Gastroesophageal sphincter (tissue), 4 donors: ENCODE results near the gene FMO2. TPM values are rescaled to one million over a fixed set of nuclear protein-coding genes. Genes with fewer than 3 reads are reported as not detected.

Experiments used
- ATAC-seq: fragments of 150-250 bp; one replicate; pipeline ENCODE4 v1.9.1; 2016; ENCODE audit warnings: mild to moderate bottlenecking, moderate library complexity
- H3K27ac ChIP-seq, 4 donors: fragments of 200-600 bp; sonication (generic) in 3 of 4; 1 replicate in 3 of 4; 2 replicates in 1 of 4; pipeline ENCODE4 v1.5.1; 2016 to 2019
- H3K27me3 ChIP-seq: fragments of 200-600 bp; sonication (generic); one replicate; pipeline ENCODE4 v1.5.1; 2019
- H3K36me3 ChIP-seq, 2 donors: fragments of 200-600 bp; sonication (generic); one replicate each; pipeline ENCODE4 v1.5.1; 2019; ENCODE audit warnings: control low read depth in 1 of 2
- H3K4me1 ChIP-seq, 3 donors: fragments of 200-600 bp; sonication (generic); 1 replicate in 2 of 3; 2 replicates in 1 of 3; pipeline ENCODE4 v1.5.1; 2016 to 2019; ENCODE audit warnings: control low read depth in 2 of 3
- H3K4me3 ChIP-seq, 2 donors: fragments of 200-600 bp; sonication (generic); one replicate each; pipeline ENCODE4 v1.5.1; 2019; ENCODE audit warnings: mild to moderate bottlenecking in 1 of 2, moderate library complexity in 1 of 2
- H3K9me3 ChIP-seq, 3 donors: fragments of 200-600 bp; sonication (generic); one replicate each; pipeline ENCODE4 v1.5.1; 2017 to 2019; ENCODE audit warnings: control low read depth in 2 of 3
- EP300 ChIP-seq: sonication (generic); formaldehyde crosslinking; IDR thresholded peaks from one replicate; pipeline ENCODE4 v1.6.1; 2017; ENCODE audit warnings: antibody characterized with exemption, mild to moderate bottlenecking
- POLR2A ChIP-seq, 2 donors: fragments of 450-650 bp; IDR thresholded peaks; one replicate each; pipeline ENCODE4 v1.6.1; 2017; ENCODE audit warnings: antibody characterized with exemption in 2 of 2, mild to moderate bottlenecking in 2 of 2, moderate library complexity in 1 of 2
- POLR2AphosphoS5 ChIP-seq: sonication (generic); formaldehyde crosslinking; IDR thresholded peaks from one replicate; pipeline ENCODE4 v1.6.1; 2017; ENCODE audit warnings: antibody characterized with exemption
- WGBS, 2 donors: methylation state at CpG; one replicate each; pipeline ENCODE4 v1.1.5; 2018; ENCODE audit warnings: low coverage in 1 of 2; 5-methylcytosine and 5-hydroxymethylcytosine counted together
- small RNA-seq, 4 donors: library from RNA; depleted of rRNA; stranded (forward); fragments of <200 nt; gene quantifications; one replicate each; pipeline ENCODE3, GENCODE V24; 2016
- total RNA-seq, 4 donors: library from RNA; depleted of rRNA; stranded (reverse); fragments of >200 nt; gene quantifications; one replicate each; pipeline ENCODE4 v1.1.0, GENCODE V29; 2016
- TF ChIP-seq, protein P1 (sequence below), 4 experiments: fragments of 200-600 bp in 2 of 4; fragments of 450-650 bp in 2 of 4; sonication (generic) in 1 of 4; IDR thresholded peaks; one replicate each; pipeline ENCODE4 v1.5.1; 2017 to 2019; ENCODE audit warnings: antibody characterized with exemption in 4 of 4, mild to moderate bottlenecking in 2 of 4, moderate library complexity in 2 of 4

Gene FMO2
- total RNA-seq, 4 donors from 2014 or later: 33.9 to 74.1 (median 35.9) TPM

DNA sequence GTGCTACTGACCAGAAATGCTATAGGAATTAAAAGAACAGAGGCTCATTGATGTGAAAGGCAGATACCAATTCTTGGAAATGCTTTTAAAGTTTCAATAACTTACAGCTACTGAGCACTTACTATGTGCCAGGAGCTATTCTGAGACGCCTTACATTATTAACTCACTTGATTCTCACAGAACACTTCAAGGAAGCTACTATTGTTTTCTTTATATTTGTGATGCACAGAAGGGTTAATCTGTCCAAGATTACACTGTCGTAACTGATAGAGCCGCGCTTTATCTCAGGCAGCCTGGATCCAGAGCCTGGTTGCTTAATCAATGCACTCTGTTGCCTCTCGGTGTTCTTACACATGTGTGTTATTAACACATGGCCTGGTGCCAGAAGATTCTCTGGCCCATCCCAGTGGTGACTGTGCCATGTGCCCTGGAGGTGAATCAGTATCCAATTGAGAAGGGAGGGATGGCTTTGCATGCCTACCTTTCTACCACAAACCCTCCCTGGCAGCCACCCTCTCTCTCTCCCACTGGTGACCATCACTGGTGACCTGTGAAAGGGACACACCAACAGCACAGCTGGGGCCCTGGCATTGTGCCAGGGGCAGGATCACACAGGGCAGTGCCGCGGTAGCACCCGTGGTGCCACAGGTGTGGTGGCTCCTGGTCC lies 72.0 kb downstream of the FMO2 start:
- WGBS, 2 donors: 40 to 63% methylated on average over 5 of the region's 8 CpGs
- no peaks in the 10 kb centered on the region for H3K36me3 ChIP-seq
- no peaks in the 10 kb centered on the region for H3K9me3 ChIP-seq
- peak overlapping the region in 1 of 4 donors; percentile 17 for H3K27ac ChIP-seq
- peaks cover 33% of the 10 kb centered on the region for H3K27me3 ChIP-seq
- TF ChIP-seq POLR2A (IDR thresholded peaks at IDR 0.05): no peak
- no peak for TF ChIP-seq POLR2AphosphoS5
- TF ChIP-seq, protein P1, sequence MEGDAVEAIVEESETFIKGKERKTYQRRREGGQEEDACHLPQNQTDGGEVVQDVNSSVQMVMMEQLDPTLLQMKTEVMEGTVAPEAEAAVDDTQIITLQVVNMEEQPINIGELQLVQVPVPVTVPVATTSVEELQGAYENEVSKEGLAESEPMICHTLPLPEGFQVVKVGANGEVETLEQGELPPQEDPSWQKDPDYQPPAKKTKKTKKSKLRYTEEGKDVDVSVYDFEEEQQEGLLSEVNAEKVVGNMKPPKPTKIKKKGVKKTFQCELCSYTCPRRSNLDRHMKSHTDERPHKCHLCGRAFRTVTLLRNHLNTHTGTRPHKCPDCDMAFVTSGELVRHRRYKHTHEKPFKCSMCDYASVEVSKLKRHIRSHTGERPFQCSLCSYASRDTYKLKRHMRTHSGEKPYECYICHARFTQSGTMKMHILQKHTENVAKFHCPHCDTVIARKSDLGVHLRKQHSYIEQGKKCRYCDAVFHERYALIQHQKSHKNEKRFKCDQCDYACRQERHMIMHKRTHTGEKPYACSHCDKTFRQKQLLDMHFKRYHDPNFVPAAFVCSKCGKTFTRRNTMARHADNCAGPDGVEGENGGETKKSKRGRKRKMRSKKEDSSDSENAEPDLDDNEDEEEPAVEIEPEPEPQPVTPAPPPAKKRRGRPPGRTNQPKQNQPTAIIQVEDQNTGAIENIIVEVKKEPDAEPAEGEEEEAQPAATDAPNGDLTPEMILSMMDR (IDR thresholded peaks at IDR 0.05): no peak
- no peak for TF ChIP-seq EP300
- peaks cover 0 to 7% (median 0%) of the 10 kb centered on the region in 3 donors for H3K4me1 ChIP-seq
- ATAC-seq: peak; percentile 67
- no peak overlapping the region for H3K4me3 ChIP-seq

DNA sequence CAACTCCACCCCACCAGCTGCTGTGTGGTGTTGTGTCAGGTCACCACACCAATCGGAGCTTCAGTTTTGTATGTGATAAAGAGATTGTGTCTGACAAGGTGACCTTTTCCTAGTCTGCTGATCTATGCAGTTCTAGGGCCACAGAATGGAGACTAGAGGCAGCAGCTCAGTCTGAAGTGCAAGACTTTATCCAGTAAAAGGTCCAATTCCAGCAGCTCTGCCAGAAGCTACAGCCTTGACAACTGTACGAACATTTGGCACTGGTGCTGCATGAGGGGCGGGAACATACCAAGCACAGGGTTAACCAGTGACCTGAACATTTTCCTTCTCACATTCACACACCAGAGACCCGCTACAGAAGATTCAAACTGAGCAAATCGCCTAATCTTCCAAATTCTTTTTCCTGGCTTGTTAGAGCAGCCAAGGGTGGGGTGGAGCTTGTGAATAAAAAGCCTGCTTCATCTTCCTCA lies 72.5 kb downstream of the FMO2 start:
- TF ChIP-seq POLR2A (IDR thresholded peaks at IDR 0.05) (no peak), POLR2AphosphoS5 (no peak), EP300 (no peak)
- TF ChIP-seq, protein P1 (IDR thresholded peaks at IDR 0.05): no peak
- no peaks in the 10 kb centered on the region for H3K9me3 ChIP-seq
- peak overlapping the region in 1 of 4 donors; percentile 17 for H3K27ac ChIP-seq
- no peaks in the 10 kb centered on the region for H3K36me3 ChIP-seq
- H3K27me3 ChIP-seq: peaks cover 27% of the 10 kb centered on the region
- ATAC-seq: no peak
- H3K4me3 ChIP-seq: no peak overlapping the region
- WGBS, 2 donors: 8 to 41% methylated on average over 2 of the region's 5 CpGs
- H3K4me1 ChIP-seq: peaks cover 0 to 6% (median 0%) of the 10 kb centered on the region in 3 donors

DNA sequence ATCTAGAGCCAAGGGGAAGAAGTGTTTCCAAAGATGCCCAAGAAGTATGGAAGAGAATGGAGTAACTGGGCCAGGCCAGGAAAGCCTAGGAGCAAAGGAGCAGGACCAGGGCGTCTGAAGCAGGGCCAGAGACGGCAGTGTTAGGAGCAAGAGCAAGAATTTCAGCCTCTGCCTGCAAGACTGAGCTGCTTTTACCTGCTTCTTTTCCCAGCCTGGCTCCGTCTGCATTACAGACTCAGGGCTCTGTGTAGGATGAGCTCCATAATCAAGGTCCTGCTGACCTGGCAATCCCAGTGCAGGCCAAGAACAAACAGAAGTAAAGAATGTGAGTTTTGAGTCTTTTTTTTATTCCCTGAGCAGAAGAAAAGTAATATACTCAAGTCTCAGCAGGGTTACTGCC lies 73.3 kb downstream of the FMO2 start:
- no peak overlapping the region for H3K27ac ChIP-seq
- no peak overlapping the region for H3K4me3 ChIP-seq
- peak; percentile 13 for ATAC-seq

DNA sequence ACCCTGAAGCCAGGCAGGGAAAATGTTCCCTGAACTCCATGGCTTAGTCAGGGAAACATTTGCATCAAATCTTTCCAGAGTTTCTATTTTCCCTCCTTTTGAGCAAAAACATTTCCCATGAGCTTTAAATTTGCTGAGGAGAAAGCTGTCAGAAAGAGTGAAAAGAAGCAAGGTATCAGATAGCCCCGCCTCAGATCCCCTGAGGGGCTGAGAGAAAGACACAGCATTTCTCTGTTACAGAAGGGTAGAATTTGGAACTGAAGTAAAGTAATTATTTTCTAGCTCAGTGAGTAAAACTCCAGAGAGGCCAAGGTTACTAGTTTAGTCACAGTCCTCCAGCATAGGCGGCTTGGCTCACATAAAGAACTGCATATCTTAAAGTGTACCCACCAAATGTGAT lies 73.8 kb downstream of the FMO2 start:
- no peak overlapping the region for H3K4me3 ChIP-seq
- H3K36me3 ChIP-seq: no peaks in the 10 kb centered on the region
- peaks cover 14% of the 10 kb centered on the region for H3K27me3 ChIP-seq
- H3K9me3 ChIP-seq: no peaks in the 10 kb centered on the region
- ATAC-seq: no peak
- WGBS, 2 donors: 46% methylated on average over 2 of the region's 2 CpGs; no CpG with 5 or more reads in 1 of the 2 donors
- no peak overlapping the region for H3K27ac ChIP-seq
- TF ChIP-seq, protein P1 (IDR thresholded peaks at IDR 0.05): no peak
- TF ChIP-seq EP300: no peak
- no peak for TF ChIP-seq POLR2AphosphoS5
- no peak for TF ChIP-seq POLR2A (IDR thresholded peaks at IDR 0.05)
- H3K4me1 ChIP-seq: peaks cover 0 to 6% (median 0%) of the 10 kb centered on the region in 3 donors

More for the DNA sequence above, 73.3 kb downstream of the FMO2 start:
- peaks cover 0 to 6% (median 0%) of the 10 kb centered on the region in 3 donors for H3K4me1 ChIP-seq
- no peaks in the 10 kb centered on the region for H3K9me3 ChIP-seq
- no peak for TF ChIP-seq EP300
- TF ChIP-seq, protein P1 (IDR thresholded peaks at IDR 0.05): no peak
- no peak for TF ChIP-seq POLR2A (IDR thresholded peaks at IDR 0.05)
- TF ChIP-seq POLR2AphosphoS5: no peak
- H3K36me3 ChIP-seq: no peaks in the 10 kb centered on the region
- 50 to 83% methylated on average over 1 of the region's 3 CpGs for WGBS, 2 donors
- H3K27me3 ChIP-seq: peaks cover 19% of the 10 kb centered on the region

Small RNAs within 50 kb of the gene (small RNA-seq; reads per million reads assigned to genes)
- gene RF00019: 0 reads per million in 4 donors

Other genes with a start within 250 kb of the FMO2 start
- not detected for gene MROH9, start 249.8 kb upstream of the FMO2 start, total RNA-seq
- gene FMO3, start 94.4 kb upstream of the FMO2 start, total RNA-seq: 1 to 10 TPM; 2.3 to 5.5 (median 4.3) TPM
- gene FMO1, start 63.2 kb downstream of the FMO2 start, total RNA-seq: under 1 TPM in 2 of 4 donors, not detected in 2; 0.12 to 0.81 TPM
- 1 to 10 TPM in 3 of 4 donors, under 1 TPM in 1; 0.54 to 2.7 (median 1.4) TPM for gene FMO4, start 128.9 kb downstream of the FMO2 start, total RNA-seq